Endothelial cell of umbilical vein (primary cell): Measurements from ENCODE around the gene ARFGAP3. TPM values are rescaled to one million over a fixed set of nuclear protein-coding genes. Genes with fewer than 3 reads are reported as not detected.

Source experiments
- BruUV-seq: library from RNA; stranded (reverse); fragments of 400-500 nt; replicated peaks from 2 replicates; lab custom pipeline; 2021; lab: Mats Ljungman, UMichigan
- CTCF ChIA-PET: fragments of 300-600, 350-600 bp; sonication (Branson Sonifier 250); formaldehyde crosslinking; loops from one replicate; lab custom pipeline; 2021; ENCODE audit warnings: antibody characterized with exemption, inconsistent platforms; lab: Charles Lee
- POLR2A ChIA-PET: fragments of 300-600, 350-600 bp; sonication (Branson Sonifier 250); formaldehyde crosslinking; loops from one replicate; lab custom pipeline; 2021; ENCODE audit warnings: antibody characterized with exemption, inconsistent platforms; lab: Charles Lee
- DNase-seq: peaks from one replicate; pipeline ENCODE4 v3.0.0-alpha.2; 2011; ENCODE audit warnings: low read depth, low spot score
- FAIRE-seq: peaks from 2 replicates; lab custom pipeline; 2011; peaks lifted over from hg19 to GRCh38; lab: Jason Lieb, UNC
- H2AFZ ChIP-seq: 2 replicates; pipeline ENCODE4 v1.6.0; 2012; ENCODE audit warnings: low read depth, low read length, control low read depth, inconsistent platforms
- H3K27ac ChIP-seq: 2 replicates; pipeline ENCODE4 v1.5.1; 2011; ENCODE audit warnings: low read depth, mild to moderate bottlenecking, control low read depth, low read length, moderate library complexity; ENCODE audit not compliant: insufficient read depth
- H3K27me3 ChIP-seq, 2 experiments: 2 replicates each; pipeline versions ENCODE4 v1.6.0 to v1.6.1; 2011; ENCODE audit warnings: low read length in 2 of 2, mixed read lengths in 1 of 2; ENCODE audit not compliant: control insufficient read depth in 2 of 2, insufficient read depth in 2 of 2
- H3K36me3 ChIP-seq, 2 experiments: 2 replicates in 1 of 2; 3 replicates in 1 of 2; pipeline ENCODE4 v1.5.1; 2011; ENCODE audit warnings: low read length in 2 of 2, mild to moderate bottlenecking in 1 of 2, moderate library complexity in 1 of 2; ENCODE audit not compliant: control insufficient read depth in 2 of 2, insufficient read depth in 2 of 2; ENCODE audit errors: extremely low read depth in 1 of 2
- H3K4me1 ChIP-seq: 3 replicates; pipeline ENCODE4 v1.5.1; 2011; ENCODE audit warnings: mild to moderate bottlenecking, low read length; ENCODE audit not compliant: control insufficient read depth, insufficient read depth; ENCODE audit errors: extremely low read depth
- H3K4me2 ChIP-seq: 2 replicates; pipeline ENCODE4 v1.6.1; 2011; ENCODE audit warnings: low read length, control low read depth, mixed read lengths; ENCODE audit not compliant: insufficient read depth
- H3K4me3 ChIP-seq, 3 experiments: fragments of 200-600 bp in 1 of 3; sonication (generic), shearing (Covaris generic) in 1 of 3; replicated peaks in 1 of 3; 2 replicates each; pipeline ENCODE4 v1.5.1; 2011 to 2016; ENCODE audit warnings: control low read depth in 3 of 3, low read length in 3 of 3, mild to moderate bottlenecking in 2 of 3, inconsistent platforms in 1 of 3, low read depth in 1 of 3, moderate library complexity in 1 of 3; ENCODE audit not compliant: insufficient read depth in 1 of 3
- H3K79me2 ChIP-seq: 2 replicates; pipeline ENCODE4 v1.6.0; 2012; ENCODE audit warnings: low read length, inconsistent platforms; ENCODE audit not compliant: control insufficient read depth, insufficient read depth
- H3K9ac ChIP-seq: replicated peaks from 2 replicates; pipeline ENCODE3; 2011; ENCODE audit warnings: low read length, control low read depth; ENCODE audit not compliant: insufficient read depth; ENCODE audit errors: extremely low read depth
- H3K9me1 ChIP-seq: replicated peaks from 3 replicates; pipeline ENCODE4 v1.6.0; 2011; ENCODE audit warnings: mild to moderate bottlenecking, low read length; ENCODE audit not compliant: control insufficient read depth, insufficient read depth; ENCODE audit errors: extremely low read depth
- H3K9me3 ChIP-seq: replicated peaks from 2 replicates; pipeline ENCODE4 v1.5.1; 2012; ENCODE audit warnings: low read length, inconsistent platforms; ENCODE audit not compliant: control insufficient read depth, insufficient read depth
- H4K20me1 ChIP-seq: replicated peaks from 2 replicates; pipeline ENCODE3; 2011; ENCODE audit warnings: mild to moderate bottlenecking, low read length; ENCODE audit not compliant: control insufficient read depth, insufficient read depth; ENCODE audit errors: extremely low read depth
- GATA2 ChIP-seq: IDR thresholded peaks from 2 replicates; pipeline ENCODE4 v1.7.0; 2011; ENCODE audit warnings: low read depth, mild to moderate bottlenecking, moderate library complexity, mixed read lengths, low read length; ENCODE audit not compliant: insufficient read length, insufficient read depth
- JUN ChIP-seq: IDR thresholded peaks from 2 replicates; pipeline ENCODE4 v1.6.1; 2011; ENCODE audit warnings: borderline replicate concordance, low read depth; ENCODE audit not compliant: insufficient read length, insufficient read depth
- MYC ChIP-seq: IDR thresholded peaks from one replicate; pipeline ENCODE4 v1.6.1; 2011; ENCODE audit warnings: mild to moderate bottlenecking, low read depth, low read length
- POLR2A ChIP-seq: IDR thresholded peaks from 2 replicates; pipeline ENCODE4 v1.6.1; 2012; ENCODE audit warnings: low read depth, mild to moderate bottlenecking, control low read depth, low read length
- POLR2AphosphoS5 ChIP-seq: IDR thresholded peaks from 2 replicates; pipeline ENCODE4 v1.6.1; 2012; ENCODE audit warnings: low read depth, mild to moderate bottlenecking, control low read depth, low read length, moderate library complexity; ENCODE audit not compliant: insufficient read depth
- dilution Hi-C: fragments of 300-500 bp; cut with MboI; formaldehyde crosslinking; loops from one replicate; pipeline ENCODE4 v1.15.0; 2019; ENCODE audit warnings: low sequenced_read_pairs; ENCODE audit not compliant: extremely low pct_ligation_motif_present
- intact Hi-C: fragments of 100-400 bp; cut with micrococcal nuclease; formaldehyde crosslinking; loops from one replicate; pipeline ENCODE4 v1.10.0; 2022
- polyA plus RNA-seq, 4 experiments: library from polyadenylated mRNA; depleted of rRNA in 3 of 4; stranded (reverse) in 3 of 4; unstranded in 1 of 4; fragments of >200 nt; gene quantifications; 2 replicates each; pipeline versions ENCODE4 v1.2.1 to v1.2.3, GENCODE V29; 2011 to 2012; ENCODE audit warnings: missing spikeins in 1 of 4
- total RNA-seq: library from RNA; stranded (reverse); gene quantifications from 2 replicates; pipeline ENCODE4 v1.2.3, GENCODE V29; 2021
- TF ChIP-seq, protein P1 (sequence below), 2 donors: IDR thresholded peaks; 1 replicate in 1 of 2; 2 replicates in 1 of 2; pipeline ENCODE4 v1.5.1; 2011; ENCODE audit warnings: low read length in 2 of 2, mild to moderate bottlenecking in 2 of 2, moderate library complexity in 2 of 2, control low read depth in 1 of 2, inconsistent platforms in 1 of 2, low read depth in 1 of 2; ENCODE audit not compliant: insufficient read depth in 1 of 2; ENCODE audit errors: extremely low read depth in 1 of 2
- TF ChIP-seq, protein P2 (sequence below): IDR thresholded peaks from 2 replicates; pipeline ENCODE4 v1.6.1; 2011; ENCODE audit not compliant: insufficient read depth, insufficient read length

Gene ARFGAP3
- total and polyA plus RNA-seq, 2 donors (not counting 3 experiments of a cell fraction or from before 2014, with no cell fraction given) = 29.1 to 33.4 TPM

DNA sequence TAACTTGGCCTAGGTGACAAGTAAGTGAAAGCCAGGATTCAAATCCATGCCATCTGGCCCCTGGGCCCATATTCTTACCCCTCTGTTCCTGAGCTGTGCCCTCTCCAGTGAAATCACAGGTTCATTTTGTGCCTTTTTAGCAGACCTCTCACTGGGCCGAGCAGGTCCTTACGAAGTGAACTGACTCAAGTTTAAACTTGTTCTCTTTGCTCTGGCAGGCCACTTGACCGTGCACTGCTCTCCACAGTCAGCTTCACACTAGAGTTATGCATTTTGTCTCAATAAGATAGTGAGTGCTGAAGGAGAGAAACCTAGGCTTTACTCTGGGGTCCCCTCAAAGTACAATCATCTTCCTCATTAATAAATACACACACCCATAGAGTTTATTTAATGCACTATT lies 40.7 kb downstream of the ARFGAP3 start:
- Histone ChIP-seq H3K27me3 (no peaks in the 10 kb centered on the region), H4K20me1 (no peaks in the 10 kb centered on the region), H3K36me3 (peaks cover 5 to 8% of the 10 kb centered on the region in 2 experiments), H3K9ac (no peak overlapping the region), H3K4me3 (no peak overlapping the region), H2AFZ (no peak overlapping the region), H3K4me2 (no peak overlapping the region), H3K9me3 (no peaks in the 10 kb centered on the region), H3K79me2 (no peaks in the 10 kb centered on the region), H3K4me1 (peaks cover 17% of the 10 kb centered on the region), H3K9me1 (no peaks in the 10 kb centered on the region), H3K27ac (no peak overlapping the region)
- no peak for TF ChIP-seq MYC
- TF ChIP-seq, protein P1, sequence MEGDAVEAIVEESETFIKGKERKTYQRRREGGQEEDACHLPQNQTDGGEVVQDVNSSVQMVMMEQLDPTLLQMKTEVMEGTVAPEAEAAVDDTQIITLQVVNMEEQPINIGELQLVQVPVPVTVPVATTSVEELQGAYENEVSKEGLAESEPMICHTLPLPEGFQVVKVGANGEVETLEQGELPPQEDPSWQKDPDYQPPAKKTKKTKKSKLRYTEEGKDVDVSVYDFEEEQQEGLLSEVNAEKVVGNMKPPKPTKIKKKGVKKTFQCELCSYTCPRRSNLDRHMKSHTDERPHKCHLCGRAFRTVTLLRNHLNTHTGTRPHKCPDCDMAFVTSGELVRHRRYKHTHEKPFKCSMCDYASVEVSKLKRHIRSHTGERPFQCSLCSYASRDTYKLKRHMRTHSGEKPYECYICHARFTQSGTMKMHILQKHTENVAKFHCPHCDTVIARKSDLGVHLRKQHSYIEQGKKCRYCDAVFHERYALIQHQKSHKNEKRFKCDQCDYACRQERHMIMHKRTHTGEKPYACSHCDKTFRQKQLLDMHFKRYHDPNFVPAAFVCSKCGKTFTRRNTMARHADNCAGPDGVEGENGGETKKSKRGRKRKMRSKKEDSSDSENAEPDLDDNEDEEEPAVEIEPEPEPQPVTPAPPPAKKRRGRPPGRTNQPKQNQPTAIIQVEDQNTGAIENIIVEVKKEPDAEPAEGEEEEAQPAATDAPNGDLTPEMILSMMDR (IDR thresholded peaks at IDR 0.05; ENCODE audit: extremely low read depth in 1 of 2, insufficient read depth in 1 of 2, low read depth in 1 of 2, low read length in 2 of 2) = no peak
- no peak for TF ChIP-seq JUN
- TF ChIP-seq, protein P2, sequence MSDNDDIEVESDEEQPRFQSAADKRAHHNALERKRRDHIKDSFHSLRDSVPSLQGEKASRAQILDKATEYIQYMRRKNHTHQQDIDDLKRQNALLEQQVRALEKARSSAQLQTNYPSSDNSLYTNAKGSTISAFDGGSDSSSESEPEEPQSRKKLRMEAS = no peak
- no peak for TF ChIP-seq POLR2A
- TF ChIP-seq GATA2 = no peak
- TF ChIP-seq POLR2AphosphoS5 = no peak
- POLR2A ChIA-PET = no interaction called here
- BruUV-seq = no TSS peak
- dilution Hi-C loops = no loop called here
- intact Hi-C loops = no loop called here
- CTCF ChIA-PET = interaction anchor here (1.4 to 2.1 kb wide), 3 partner anchors 12 to 218 kb away, joined by 3 to 8 read pairs (median 4); no protein-coding TSS in a partner anchor
- FAIRE-seq (no peak), DNase-seq (no peak)
